Glomerular visceral epithelial cell (primary cell): ENCODE data around the gene WDCP.
"Not testable (repeated sequence)": the region's sequence is repeated elsewhere in the genome, so short reads cannot be mapped to it uniquely, and the experiment has no call there.

ENCODE experiments used
- DNase-seq: peaks from one replicate; pipeline ENCODE4 v3.0.0-alpha.2; 2016; ENCODE audit errors: extremely low spot score

The WDCP gene, protein sequence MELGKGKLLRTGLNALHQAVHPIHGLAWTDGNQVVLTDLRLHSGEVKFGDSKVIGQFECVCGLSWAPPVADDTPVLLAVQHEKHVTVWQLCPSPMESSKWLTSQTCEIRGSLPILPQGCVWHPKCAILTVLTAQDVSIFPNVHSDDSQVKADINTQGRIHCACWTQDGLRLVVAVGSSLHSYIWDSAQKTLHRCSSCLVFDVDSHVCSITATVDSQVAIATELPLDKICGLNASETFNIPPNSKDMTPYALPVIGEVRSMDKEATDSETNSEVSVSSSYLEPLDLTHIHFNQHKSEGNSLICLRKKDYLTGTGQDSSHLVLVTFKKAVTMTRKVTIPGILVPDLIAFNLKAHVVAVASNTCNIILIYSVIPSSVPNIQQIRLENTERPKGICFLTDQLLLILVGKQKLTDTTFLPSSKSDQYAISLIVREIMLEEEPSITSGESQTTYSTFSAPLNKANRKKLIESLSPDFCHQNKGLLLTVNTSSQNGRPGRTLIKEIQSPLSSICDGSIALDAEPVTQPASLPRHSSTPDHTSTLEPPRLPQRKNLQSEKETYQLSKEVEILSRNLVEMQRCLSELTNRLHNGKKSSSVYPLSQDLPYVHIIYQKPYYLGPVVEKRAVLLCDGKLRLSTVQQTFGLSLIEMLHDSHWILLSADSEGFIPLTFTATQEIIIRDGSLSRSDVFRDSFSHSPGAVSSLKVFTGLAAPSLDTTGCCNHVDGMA

DNA sequence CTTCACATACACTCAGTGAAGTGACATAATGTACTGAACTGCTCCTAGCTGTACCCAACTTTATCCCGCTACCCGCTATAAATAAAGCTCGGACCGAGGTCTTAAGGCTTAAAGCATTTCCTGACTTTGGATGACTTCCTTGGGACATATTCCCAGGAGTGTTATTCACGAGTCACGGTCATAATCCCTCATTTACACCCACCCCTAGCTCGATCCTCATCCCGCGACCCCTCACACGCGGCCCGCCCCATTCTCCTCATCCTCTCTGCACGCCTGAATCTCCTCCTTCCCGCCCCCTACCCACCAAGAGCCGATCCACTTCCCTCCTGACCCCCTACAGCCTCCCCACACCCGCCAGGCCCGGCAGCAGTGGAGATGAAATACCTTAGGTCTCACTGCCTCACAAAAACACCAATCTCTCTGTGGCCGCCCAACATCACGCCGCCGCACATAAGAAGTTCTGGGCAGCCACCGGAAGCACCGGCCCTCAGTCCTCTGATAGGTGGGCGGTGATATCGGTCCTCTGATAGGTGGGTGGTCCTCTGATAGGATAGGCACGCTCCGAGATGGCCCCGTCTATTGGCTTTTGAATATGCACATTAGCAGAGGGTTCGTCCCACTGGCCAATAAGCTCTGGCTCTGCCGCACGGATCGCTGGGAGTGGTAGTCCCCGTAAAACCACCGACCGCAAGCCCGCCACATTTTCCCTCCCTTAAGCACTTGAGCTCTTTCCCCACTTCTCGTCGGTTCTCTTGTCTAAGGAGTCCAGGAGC, at the start of gene WDCP:
Gene WDCP (minus strand): TSS at position 462 of the 773 bp plus-strand sequence. CDS start 7,897 bp downstream, outside the sequence.
- peak; percentile 97 for DNase-seq

DNA sequence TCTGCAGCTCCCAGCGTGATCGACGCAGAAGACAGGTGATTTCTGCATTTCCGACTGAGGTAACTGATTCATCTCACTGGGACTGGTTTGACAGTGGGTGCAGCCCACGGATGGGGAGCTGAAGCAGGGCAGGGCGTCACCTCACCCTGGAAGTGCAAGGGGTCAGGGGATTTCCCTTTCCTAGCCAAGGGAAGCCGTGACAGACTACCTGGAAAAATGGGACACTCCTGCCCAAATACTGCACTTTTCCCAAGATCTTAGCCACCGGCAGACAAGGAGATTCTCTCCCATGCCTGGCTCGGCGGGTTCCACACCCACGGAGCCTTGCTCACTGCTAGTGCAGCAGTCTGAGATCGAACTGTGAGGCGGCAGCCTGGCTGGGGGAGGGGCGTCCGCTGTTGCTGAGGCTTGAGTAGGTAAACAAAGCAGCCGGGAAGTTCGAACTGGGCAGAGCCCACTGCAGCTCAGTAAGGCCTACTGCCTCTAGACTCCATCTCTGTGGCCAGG, 48.0 kb upstream of the WDCP start:
- DNase-seq = not testable (repeated sequence)

DNA sequence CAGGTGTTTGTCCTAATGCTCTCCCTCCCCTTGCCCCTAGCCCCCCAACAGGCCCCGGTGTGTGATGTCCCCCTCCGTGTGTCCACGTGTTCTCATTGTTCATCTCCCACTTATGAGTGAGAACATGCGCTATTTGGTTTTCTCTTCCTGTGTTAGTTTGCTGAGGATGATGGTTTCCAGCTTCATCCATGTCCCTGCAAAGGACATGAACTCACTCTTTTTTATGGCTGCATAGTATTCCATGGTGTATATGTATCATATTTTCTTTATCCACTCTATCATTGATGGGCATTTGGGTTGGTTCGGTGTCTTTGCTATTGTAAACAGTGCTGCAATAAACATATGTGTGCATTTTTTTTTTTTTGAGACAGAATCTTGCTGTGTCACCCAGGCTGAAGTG, 46.1 kb upstream of the WDCP start:
- not testable (repeated sequence) for DNase-seq

DNA sequence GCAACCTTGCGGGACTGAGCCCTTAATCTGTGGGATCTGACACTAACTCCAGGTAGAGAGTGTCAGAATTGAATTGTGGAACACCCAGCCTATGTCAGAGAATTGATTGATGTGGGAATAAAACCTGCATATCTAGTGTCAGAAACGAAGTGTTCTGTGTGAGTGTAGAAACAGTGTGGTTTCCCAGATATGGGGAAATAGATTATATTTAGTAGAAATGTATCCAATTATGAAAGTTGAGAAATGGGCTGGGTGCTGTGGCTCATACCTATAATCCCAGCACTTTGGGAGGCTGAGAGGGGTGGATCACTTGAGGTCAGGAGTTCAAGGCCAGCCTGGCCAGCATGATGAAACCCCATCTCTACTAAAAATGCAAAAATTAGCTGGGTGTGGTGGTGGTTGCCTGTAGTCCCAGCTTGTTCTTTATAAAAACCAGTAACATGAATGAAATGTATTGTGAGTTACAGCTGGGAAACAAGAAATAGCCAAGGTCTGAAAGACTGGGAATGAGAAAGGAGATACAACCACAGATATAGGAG, 41.7 kb upstream of the WDCP start:
- DNase-seq = no peak

DNA sequence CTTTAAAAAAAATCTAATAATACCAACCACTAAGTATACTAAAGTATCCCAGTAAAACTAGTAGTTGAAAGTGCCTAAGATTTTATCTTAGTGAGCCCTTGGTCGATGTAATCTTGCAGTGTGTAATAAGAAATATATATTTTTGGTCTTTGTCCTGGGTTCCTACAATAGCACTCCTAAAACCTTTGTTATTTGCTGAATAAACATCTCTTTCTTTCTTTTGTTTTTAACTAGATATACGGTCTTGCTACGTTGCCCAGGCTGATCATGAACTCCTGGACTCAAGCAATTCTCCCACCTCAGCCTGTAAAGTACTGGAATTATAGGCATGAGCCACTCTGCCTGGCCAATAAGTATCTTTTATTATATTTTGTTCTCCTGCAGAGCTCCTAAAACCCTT, 39.8 kb upstream of the WDCP start:
- no peak for DNase-seq

DNA sequence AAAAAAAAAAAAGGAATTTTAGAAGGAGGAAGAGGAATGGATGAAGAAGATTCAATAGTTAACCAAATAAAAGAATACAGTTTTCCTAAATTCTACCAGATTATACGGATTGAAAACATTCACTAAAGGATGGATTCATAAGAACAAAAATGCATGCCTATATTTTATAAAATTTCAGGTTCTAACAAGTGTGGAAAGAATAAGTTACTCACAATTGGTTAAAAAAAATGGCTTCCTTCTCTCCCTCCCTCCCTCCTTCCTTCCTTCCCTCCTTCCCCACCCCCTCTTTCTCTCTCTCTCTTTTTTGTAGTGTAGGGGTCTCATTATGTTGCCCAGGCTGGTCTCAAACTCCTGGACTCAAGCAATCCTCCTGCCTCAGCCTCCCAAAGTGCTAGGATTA, 39.0 kb upstream of the WDCP start:
- DNase-seq = no peak

DNA sequence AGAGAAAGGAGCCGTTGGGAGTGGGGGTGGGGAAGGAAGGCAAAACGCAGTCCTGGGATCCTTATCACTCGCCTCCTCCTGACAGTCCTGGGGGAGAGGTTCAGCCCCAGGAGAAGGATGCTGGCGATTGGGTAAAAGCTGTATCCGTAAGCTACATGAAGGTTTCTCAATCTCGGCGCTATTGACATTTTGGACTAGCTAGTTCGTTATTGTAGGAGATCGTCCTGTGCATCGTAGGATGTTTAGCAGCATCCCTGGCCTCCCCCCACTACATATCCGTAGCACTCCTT, 38.0 kb upstream of the WDCP start:
- DNase-seq = no peak

DNA sequence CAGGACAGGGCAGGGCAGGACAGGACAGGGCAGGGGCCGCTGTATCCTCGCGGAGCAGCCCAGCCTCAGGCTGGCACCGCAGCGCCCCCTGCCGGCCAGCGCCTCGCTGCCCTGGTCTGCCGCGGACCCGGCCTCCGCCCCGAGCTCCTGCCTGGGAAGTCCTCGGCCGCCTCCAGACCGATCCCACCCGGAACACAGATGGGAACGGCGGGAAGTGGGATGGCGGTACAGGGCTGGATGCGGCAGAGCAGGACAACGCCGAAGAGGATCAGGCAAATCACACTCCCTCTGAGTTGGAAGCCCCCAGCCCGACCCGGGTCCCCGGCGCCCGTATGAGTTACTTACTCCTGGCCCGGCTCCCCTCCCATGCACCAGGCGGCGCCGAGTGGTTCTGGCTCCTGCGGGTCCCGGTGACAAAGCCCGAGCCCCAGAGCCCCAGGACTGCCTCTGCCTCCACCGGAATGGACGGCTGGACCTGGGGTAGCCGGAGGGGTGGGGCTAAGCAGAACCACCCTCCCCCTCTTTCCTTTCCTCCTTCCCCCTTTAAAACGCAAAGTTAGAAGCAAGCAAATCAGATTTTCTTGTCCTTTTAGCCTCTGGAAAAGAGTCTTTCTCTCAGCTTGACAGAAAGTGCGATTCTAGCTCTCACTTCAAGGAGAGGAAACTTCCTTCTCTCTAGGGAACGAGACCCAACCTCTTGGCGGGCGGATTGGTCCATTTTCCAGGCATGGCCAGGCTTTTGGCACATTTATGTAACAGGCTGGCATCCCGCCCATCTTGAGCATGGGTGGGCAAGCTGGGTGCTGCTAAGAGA, 37.4 kb upstream of the WDCP start, which contains the start of gene TP53I3:
Gene TP53I3 (minus strand): TSS at position 449 of the 814 bp plus-strand sequence. CDS start 508 bp downstream, outside the sequence.
- peak; percentile 92 for DNase-seq

DNA sequence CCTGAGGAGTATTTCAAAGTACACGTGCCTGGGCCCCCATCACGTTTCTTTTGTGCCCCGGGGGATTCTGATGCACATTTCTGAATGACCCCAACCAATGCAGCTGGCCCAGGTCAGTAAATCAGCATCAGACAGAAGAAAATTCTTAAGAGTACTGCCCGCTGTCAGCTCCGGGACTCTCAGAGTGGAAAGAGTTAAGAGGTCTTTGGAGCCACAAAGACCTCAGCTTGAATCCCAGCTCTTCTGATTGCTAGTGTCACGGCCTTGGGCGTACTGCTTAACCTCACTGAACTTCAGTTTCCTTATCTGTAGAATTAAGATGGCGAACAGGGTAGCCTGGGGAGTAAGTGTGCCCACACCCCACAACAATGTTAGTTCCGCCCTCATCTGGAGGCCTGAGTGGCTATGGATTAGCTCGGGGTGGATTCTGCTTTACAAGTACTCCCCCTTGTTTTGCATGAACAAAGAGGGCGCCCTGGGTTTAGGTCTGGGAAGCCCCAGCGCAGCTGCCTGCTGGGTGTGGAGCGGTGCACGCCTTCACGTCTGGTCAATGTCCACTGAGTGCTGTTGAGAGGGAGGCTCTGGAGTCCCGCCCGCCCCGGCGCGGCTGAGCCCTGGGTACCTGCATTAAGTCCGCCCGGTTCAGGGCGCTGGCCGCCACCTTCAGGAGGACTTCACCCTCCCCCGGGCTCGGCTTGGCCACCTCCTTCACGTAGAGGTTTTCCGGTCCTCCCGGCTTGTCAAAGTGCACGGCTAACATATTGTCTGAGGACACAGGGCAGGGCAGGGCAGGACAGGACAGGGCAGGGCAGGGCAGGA, 36.6 kb upstream of the WDCP start:
- DNase-seq = peak; percentile 89

DNA sequence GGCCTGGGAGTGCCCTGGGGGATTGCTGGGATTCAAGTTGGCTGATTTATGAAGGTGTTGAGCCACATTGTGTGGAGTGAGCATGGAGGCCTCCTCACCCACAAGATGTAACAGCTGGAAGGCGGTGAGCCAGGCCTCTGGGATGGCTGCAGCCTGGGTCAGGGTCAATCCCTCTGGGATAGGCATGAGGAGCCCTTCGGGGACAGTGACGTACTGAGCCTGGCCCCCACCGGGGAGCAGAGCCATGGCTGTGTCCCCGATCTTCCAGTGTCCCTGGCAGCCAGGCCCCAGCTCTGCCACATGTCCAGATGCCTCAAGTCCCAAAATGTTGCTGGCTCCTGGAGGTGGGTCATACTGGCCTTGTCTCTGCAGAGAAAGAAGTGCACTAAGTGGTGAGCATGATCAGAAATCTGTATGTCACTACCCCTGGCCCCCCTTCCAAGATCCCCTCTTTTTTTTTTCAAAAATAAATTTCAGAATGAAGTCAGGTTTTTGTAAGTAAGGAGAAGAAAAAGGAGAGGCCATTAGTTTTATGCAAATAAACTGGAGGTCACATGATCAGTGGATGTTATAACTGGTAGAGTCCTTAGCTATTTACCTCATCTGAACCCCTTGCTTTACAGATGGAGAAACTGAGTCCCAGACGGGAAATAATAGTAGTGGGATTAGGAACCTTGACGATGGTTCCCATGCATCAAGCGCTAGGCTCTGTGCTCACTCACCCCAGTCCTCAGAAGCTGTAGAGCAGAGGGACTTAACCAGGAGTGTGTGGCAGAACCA, 35.8 kb upstream of the WDCP start:
- no peak for DNase-seq

DNA sequence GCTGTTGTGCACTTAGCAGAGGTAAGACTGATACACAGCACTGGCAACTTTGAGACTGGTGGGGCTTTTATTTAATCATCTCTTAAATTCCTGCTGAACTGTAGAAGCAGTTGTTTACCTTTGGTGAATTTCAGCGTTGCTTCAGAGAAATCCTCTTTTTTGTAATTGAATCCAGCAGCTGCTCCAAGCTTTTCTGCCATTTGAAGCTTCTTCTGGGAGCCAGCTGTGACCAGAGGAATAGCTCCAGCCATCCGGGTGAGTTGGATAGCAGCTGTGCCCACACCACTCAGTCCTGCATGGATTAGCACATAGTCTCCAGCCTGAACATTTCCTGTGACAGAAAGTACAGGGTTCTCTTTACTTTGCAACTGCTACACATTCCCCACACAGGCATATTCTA, 33.5 kb upstream of the WDCP start:
- DNase-seq = no peak

DNA sequence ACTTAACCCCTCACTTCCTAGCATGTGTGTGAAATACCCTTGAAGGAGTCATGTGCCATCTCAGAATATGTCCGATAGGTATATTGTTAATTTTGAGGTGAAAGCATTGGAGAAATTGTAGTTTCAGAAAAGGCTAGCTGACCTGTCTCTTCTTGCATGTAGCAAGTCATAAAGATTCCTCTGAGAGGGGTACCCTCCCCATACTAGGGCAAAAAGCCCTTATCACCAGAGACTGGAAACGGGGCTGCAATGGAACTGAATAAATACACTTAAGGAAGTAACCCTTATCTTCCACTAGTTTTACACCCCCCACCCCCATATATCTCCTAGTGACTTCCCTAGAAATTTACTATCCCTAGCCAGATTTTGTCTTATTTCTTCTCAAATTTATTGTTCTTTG, 30.7 kb upstream of the WDCP start:
- DNase-seq = no peak

DNA sequence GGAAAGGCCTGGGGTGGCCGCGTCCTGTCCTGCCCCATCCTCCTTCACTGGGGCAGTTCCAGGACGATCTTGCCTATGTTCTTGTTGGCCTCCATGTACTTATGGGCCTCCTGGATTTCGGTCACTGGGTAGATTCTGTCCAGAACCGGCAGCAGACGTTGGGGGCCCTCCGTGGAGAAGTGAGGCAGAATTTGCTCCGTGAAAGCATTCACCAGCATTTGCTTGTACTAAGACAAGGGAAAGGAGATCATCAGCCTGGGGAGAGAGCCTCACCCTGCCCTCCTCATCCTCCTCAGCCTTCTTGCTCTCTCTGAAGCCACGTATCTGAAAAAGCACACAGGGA, 30.3 kb upstream of the WDCP start:
- DNase-seq = no peak

DNA sequence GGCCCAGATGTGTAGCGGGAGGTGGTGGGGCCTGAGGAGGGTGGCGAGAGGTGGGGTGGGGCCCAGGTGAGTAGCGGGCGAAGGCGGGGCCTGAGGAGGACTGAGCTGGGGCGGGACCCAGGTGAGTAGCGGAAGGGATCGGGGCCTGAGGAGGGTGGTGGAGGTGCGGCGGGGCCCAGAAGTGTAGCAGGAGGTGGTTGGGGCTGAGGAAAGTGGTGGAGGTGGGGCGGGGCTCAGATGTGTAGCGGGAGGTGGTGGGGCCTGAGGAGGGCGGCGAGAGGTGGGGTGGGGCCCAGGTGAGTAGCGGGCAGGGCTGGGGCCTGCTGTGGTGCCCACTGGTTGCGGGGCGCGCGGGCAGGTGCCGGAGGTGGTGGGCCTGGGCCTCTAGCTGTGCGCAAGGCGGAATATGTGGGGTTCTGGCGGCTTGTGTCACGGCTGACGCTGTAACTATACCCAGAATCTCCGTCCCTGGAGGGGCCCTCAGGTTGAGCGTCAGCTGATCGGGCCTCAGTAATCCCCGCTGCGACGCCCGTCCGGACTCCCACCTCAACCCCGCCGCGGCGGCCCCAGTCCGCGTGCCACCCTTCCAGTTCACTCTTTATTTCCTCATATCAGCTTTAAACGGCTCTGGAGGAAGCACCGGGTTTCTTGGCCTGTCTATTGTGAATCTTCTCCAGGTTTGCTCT, 29.8 kb upstream of the WDCP start:
- DNase-seq = peak; percentile 16

DNA sequence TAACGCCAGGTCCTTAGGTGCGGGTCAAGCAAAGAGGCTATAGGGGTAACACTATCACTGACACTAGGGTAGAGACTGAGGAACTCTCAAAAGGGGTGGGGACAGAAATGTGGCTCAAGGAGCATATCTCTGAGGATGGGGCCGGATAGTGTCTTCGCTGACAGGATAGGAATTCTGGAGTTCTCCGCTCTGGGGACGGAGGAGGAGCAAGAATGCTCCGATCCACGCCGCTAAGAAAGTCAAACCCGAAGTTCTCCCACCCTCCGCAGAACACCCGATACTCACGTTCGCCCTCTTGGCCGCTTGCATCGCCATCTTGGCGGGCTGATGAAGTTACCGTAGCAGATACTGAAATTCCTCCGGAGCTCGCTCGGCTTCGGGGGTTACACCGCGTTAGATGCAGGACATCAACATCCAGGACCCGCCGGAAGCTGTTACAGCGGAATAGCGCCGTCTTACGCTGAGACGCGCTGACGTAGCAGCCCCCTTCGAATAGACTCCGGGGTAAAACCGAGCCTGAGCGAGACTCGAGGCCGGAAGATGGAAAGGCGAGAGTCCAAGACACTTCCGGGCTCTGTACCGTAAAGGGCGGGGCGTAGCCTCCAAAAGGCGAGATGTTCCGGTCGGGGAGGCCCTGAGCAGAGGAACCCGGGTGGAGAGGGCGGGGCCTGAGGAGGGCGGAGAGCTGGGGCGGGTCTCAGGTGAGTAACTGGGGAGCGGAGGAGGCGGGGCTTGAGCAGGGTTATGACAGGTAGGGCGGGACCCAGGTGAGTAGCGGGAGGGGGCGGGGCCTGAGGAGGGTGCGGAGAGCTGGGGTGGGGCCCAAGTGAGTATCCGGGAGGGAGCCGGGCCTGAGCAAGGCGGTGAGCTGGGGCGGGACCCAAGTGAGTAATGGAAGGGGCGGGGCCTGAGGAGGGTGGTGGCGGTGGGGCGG, 29.0 kb upstream of the WDCP start, which contains the start of gene SF3B6:
Gene SF3B6 (minus strand): TSS at position 412 of the 934 bp plus-strand sequence. CDS start 97 bp downstream, at position 315.
- peak; percentile 98 for DNase-seq

DNA sequence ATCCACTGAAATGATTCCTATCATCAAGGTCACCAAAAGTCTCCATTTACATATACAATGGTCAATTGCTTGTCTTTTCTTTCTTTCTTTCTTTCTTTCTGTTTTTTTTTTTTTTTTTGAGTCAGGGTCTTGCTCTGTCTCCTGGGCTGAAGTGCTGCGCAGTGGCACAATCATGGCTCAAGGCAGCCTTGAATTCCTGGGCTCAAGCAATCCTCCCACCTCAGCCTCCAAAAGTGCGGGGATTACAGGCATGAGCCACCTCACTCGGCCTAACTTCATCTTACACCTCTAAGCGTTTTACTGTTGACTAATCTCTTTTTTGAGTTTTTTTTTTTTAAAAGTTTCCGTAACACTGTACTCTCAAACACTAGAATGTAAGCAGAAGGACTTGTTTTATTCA, 28.1 kb upstream of the WDCP start:
- DNase-seq = no peak

DNA sequence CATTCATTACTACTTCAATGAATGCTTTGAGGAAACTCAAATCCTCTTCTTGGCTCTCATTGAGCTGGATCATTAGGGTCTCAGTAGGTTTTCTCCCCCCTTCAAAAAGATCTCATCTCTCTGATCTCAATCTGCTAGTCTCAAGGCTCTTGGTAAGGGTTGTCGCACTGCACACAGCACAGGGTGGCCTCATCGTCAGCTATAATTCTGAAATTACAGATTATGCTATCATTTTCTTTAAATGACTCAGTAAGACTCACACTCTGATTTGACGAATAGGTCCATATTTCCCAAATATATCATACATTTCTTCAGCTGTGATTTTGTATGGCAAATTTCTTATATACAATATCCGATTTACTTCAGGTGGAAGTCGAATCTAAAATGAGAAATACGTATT, 26.6 kb upstream of the WDCP start:
- no peak for DNase-seq

DNA sequence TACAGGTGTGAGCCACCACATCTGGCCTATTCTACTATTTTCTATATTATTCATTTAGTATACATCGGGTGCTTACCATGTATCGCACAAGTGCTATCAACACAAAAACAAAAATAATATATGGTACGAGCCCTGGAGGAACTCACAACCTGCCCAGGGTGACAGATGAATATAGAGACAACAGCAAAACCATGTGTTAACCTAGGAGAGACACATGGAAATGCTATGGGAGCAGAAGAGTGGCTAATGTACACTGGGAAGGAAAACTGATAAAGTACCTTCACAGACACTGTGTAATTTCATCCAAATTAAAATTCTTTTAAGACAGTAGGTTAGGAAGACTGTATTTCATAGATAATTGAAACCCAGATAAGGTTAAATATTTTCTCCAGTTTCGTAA, 25.1 kb upstream of the WDCP start:
- DNase-seq = no peak
